Measurements from ENCODE around the gene CPM.

DNA sequence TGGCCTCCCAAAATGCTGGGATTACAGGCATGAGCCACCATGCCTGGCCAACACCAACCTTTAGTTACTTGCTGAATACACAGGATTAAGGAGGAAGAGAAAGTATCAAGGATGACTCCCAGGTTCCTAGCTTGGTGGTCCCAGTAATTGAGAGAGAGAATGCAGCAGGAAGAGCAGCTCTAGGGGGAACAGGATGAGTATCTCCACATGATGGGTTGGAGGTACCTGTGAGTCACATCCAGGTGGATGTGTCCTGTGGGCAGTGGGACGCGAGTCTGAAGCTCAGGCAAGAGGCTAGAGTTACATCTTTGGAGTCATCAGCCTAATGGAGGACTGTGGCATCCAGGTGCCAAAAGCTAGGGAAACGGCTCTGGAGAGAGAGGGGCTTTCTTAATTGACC lies 77.9 kb downstream of the CPM start:
- TF ChIP-seq, protein P1, sequence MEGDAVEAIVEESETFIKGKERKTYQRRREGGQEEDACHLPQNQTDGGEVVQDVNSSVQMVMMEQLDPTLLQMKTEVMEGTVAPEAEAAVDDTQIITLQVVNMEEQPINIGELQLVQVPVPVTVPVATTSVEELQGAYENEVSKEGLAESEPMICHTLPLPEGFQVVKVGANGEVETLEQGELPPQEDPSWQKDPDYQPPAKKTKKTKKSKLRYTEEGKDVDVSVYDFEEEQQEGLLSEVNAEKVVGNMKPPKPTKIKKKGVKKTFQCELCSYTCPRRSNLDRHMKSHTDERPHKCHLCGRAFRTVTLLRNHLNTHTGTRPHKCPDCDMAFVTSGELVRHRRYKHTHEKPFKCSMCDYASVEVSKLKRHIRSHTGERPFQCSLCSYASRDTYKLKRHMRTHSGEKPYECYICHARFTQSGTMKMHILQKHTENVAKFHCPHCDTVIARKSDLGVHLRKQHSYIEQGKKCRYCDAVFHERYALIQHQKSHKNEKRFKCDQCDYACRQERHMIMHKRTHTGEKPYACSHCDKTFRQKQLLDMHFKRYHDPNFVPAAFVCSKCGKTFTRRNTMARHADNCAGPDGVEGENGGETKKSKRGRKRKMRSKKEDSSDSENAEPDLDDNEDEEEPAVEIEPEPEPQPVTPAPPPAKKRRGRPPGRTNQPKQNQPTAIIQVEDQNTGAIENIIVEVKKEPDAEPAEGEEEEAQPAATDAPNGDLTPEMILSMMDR (optimal IDR thresholded peaks at IDR 0.05 in 1 of 3, IDR thresholded peaks at IDR 0.05 in 1 of 3, conservative IDR thresholded peaks at IDR 0.05 in 1 of 3; ENCODE audit: extremely low read depth in 1 of 3, insufficient read depth in 2 of 3, low read length in 3 of 3): no peak
- no peak for TF ChIP-seq EZH2 (IDR thresholded peaks at IDR 0.05; ENCODE audit: low read length)

Data from keratinocyte (primary cell).